ENCODE results near the gene AQP4. TPM values are rescaled to one million over a fixed set of nuclear protein-coding genes. Genes with fewer than 3 reads are reported as not detected.

Gene AQP4
- polyA plus RNA-seq, 6 donors from 2014 or later = not detected

- peaks cover 7 to 11% of the 10 kb centered on the region in 2 donors for H3K36me3 Mint-ChIP-seq
- H3K27me3 Mint-ChIP-seq = no peaks in the 10 kb centered on the region
- no peak for ATAC-seq (ENCODE audit: low read depth in 2 of 2)
- no peak overlapping the region for H3K4me3 Mint-ChIP-seq
- H3K9me3 Mint-ChIP-seq = peaks cover 11 to 32% (median 22%) of the 10 kb centered on the region in 7 donors
- H3K4me1 Mint-ChIP-seq = no peaks in the 10 kb centered on the region
- no peak for DNase-seq
- H3K27ac Mint-ChIP-seq = no peak overlapping the region
Measured at GRCh38 chr18:26821181-26821580, 44.3 kb downstream of the AQP4 start.

- Mint-ChIP-seq H3K4me3 (no peak overlapping the region), H3K9me3 (peaks cover 12 to 32% (median 22%) of the 10 kb centered on the region in 7 donors)
Measured at GRCh38 chr18:26819046-26819445, 46.5 kb downstream of the AQP4 start.

GRCh38 chr18:26818461-26818860 is 47.0 kb downstream of the AQP4 start:
- ATAC-seq (ENCODE audit: low read depth in 2 of 2) = no peak
- Mint-ChIP-seq H3K9me3 (peaks cover 12 to 32% (median 22%) of the 10 kb centered on the region in 7 donors), H3K4me1 (no peaks in the 10 kb centered on the region), H3K4me3 (no peak overlapping the region), H3K27ac (no peak overlapping the region), H3K36me3 (peaks cover 7 to 11% of the 10 kb centered on the region in 2 donors), H3K27me3 (no peaks in the 10 kb centered on the region)
- no peak for DNase-seq

More at GRCh38 chr18:26819046-26819445, 46.5 kb downstream of the AQP4 start:
- H3K27ac Mint-ChIP-seq = no peak overlapping the region
- H3K36me3 Mint-ChIP-seq = peaks cover 7 to 11% of the 10 kb centered on the region in 2 donors
- ATAC-seq (ENCODE audit: low read depth in 2 of 2) (no peak), DNase-seq (no peak)
- H3K4me1 Mint-ChIP-seq = no peaks in the 10 kb centered on the region
- H3K27me3 Mint-ChIP-seq = no peaks in the 10 kb centered on the region

- no peak for ATAC-seq (ENCODE audit: low read depth in 2 of 2)
Measured at GRCh38 chr18:26813043-26813442, 52.5 kb downstream of the AQP4 start.

GRCh38 chr18:26812462-26812861 is 53.0 kb downstream of the AQP4 start:
- no peak for DNase-seq
- Mint-ChIP-seq H3K4me1 (no peaks in the 10 kb centered on the region), H3K9me3 (peaks cover 7 to 30% (median 13%) of the 10 kb centered on the region in 7 donors)

More at GRCh38 chr18:26813043-26813442, 52.5 kb downstream of the AQP4 start:
- Mint-ChIP-seq H3K27ac (no peak overlapping the region), H3K9me3 (peaks cover 8 to 36% (median 14%) of the 10 kb centered on the region in 7 donors), H3K36me3 (peaks cover under 1 to 10% of the 10 kb centered on the region in 2 donors), H3K4me3 (no peak overlapping the region), H3K4me1 (no peaks in the 10 kb centered on the region), H3K27me3 (peaks cover 0 to 5% (median 0%) of the 10 kb centered on the region in 3 donors)
- no peak for DNase-seq

GRCh38 chr18:26809346-26809745 is 56.2 kb downstream of the AQP4 start:
- Mint-ChIP-seq H3K4me3 (no peak overlapping the region), H3K9me3 (peaks cover 0 to 24% (median 8%) of the 10 kb centered on the region in 7 donors), H3K27me3 (peaks cover 0 to 5% (median 0%) of the 10 kb centered on the region in 3 donors), H3K36me3 (peaks cover 0 to 7% of the 10 kb centered on the region in 2 donors), H3K27ac (no peak overlapping the region), H3K4me1 (no peaks in the 10 kb centered on the region)
- DNase-seq (no peak), ATAC-seq (ENCODE audit: low read depth in 2 of 2) (no peak)

More at GRCh38 chr18:26812462-26812861, 53.0 kb downstream of the AQP4 start:
- Mint-ChIP-seq H3K27me3 (peaks cover 0 to 5% (median 0%) of the 10 kb centered on the region in 3 donors), H3K4me3 (no peak overlapping the region), H3K36me3 (peaks cover 0 to 7% of the 10 kb centered on the region in 2 donors), H3K27ac (no peak overlapping the region)
- no peak for ATAC-seq (ENCODE audit: low read depth in 2 of 2)

GRCh38 chr18:26806224-26806623 is 59.3 kb downstream of the AQP4 start:
- DNase-seq (no peak), ATAC-seq (ENCODE audit: low read depth in 2 of 2) (no peak)
- H3K36me3 Mint-ChIP-seq = peaks cover 0 to 5% of the 10 kb centered on the region in 2 donors
- no peak overlapping the region for H3K4me3 Mint-ChIP-seq
- peaks cover 0 to 5% (median 0%) of the 10 kb centered on the region in 3 donors for H3K27me3 Mint-ChIP-seq
- no peaks in the 10 kb centered on the region for H3K4me1 Mint-ChIP-seq
- peaks cover 0 to 22% (median 7%) of the 10 kb centered on the region in 7 donors for H3K9me3 Mint-ChIP-seq
- H3K27ac Mint-ChIP-seq = no peak overlapping the region

GRCh38 chr18:26804519-26804918 is 61.0 kb downstream of the AQP4 start:
- no peak for ATAC-seq (ENCODE audit: low read depth in 2 of 2)
- DNase-seq = no peak
- H3K27me3 Mint-ChIP-seq = peaks cover 0 to 5% (median 0%) of the 10 kb centered on the region in 3 donors
- H3K4me3 Mint-ChIP-seq = no peak overlapping the region
- no peak overlapping the region for H3K27ac Mint-ChIP-seq
- H3K4me1 Mint-ChIP-seq = no peaks in the 10 kb centered on the region
- H3K36me3 Mint-ChIP-seq = no peaks in the 10 kb centered on the region
- H3K9me3 Mint-ChIP-seq = peaks cover 0 to 12% (median 7%) of the 10 kb centered on the region in 7 donors

GRCh38 chr18:26803643-26804042 is 61.9 kb downstream of the AQP4 start:
- Mint-ChIP-seq H3K4me1 (no peaks in the 10 kb centered on the region), H3K4me3 (no peak overlapping the region), H3K27me3 (peaks cover 0 to under 1% (median 0%) of the 10 kb centered on the region in 3 donors), H3K9me3 (peaks cover 0 to 13% (median 9%) of the 10 kb centered on the region in 7 donors), H3K27ac (no peak overlapping the region), H3K36me3 (no peaks in the 10 kb centered on the region)
- DNase-seq (no peak), ATAC-seq (ENCODE audit: low read depth in 2 of 2) (no peak)

GRCh38 chr18:26802330-26803200 is 62.9 kb downstream of the AQP4 start:
- H3K27me3 Mint-ChIP-seq = no peaks in the 10 kb centered on the region
- peaks cover 0 to 22% (median 10%) of the 10 kb centered on the region in 7 donors for H3K9me3 Mint-ChIP-seq
- no peak for ATAC-seq (ENCODE audit: low read depth in 2 of 2)
- no peak overlapping the region for H3K4me3 Mint-ChIP-seq
- H3K4me1 Mint-ChIP-seq = no peaks in the 10 kb centered on the region
- H3K36me3 Mint-ChIP-seq = no peaks in the 10 kb centered on the region
- H3K27ac Mint-ChIP-seq = no peak overlapping the region
- no peak for DNase-seq
